Measurements from ENCODE around the gene RNF157.
"Not testable (repeated sequence)": the region's sequence is repeated elsewhere in the genome, so short reads cannot be mapped to it uniquely, and the experiment has no call there.

The RNF157 gene

GRCh38 chr17:76254275-76254674 is 14.0 kb upstream of the RNF157 start:
- DNase-seq (ENCODE audit: low read depth), result no peak

- DNase-seq (ENCODE audit: low read depth), result no peak
Observed at GRCh38 chr17:76253841-76254240, 13.5 kb upstream of the RNF157 start.

GRCh38 chr17:76252967-76253766 is 12.9 kb upstream of the RNF157 start:
- not testable (repeated sequence) for DNase-seq (ENCODE audit: low read depth)

- no peak for DNase-seq (ENCODE audit: low read depth)
Observed at GRCh38 chr17:76252040-76252954, 12.0 kb upstream of the RNF157 start.

- no peak for DNase-seq (ENCODE audit: low read depth)
Observed at GRCh38 chr17:76251478-76252039, 11.3 kb upstream of the RNF157 start.

- DNase-seq (ENCODE audit: low read depth), result no peak
Observed at GRCh38 chr17:76250141-76250540, 9.8 kb upstream of the RNF157 start.

GRCh38 chr17:76248013-76248782 is 7.9 kb upstream of the RNF157 start:
- no peak for DNase-seq (ENCODE audit: low read depth)

GRCh38 chr17:76247304-76247703 is 7.0 kb upstream of the RNF157 start:
- DNase-seq (ENCODE audit: low read depth), result no peak

- no peak for DNase-seq (ENCODE audit: low read depth)
Observed at GRCh38 chr17:76246080-76247066, 6.1 kb upstream of the RNF157 start.

GRCh38 chr17:76244721-76245120 is 4.4 kb upstream of the RNF157 start:
- not testable (repeated sequence) for DNase-seq (ENCODE audit: low read depth)

GRCh38 chr17:76243826-76244679 is 3.8 kb upstream of the RNF157 start:
- no peak for DNase-seq (ENCODE audit: low read depth)

- no peak for DNase-seq (ENCODE audit: low read depth)
Observed at GRCh38 chr17:76241691-76242255, 1.5 kb upstream of the RNF157 start.

GRCh38 chr17:76241204-76241538 is 878 bp upstream of the RNF157 start:
- DNase-seq (ENCODE audit: low read depth), result no peak

- no peak for DNase-seq (ENCODE audit: low read depth)
Observed at GRCh38 chr17:76239538-76240274, 587 bp downstream of the RNF157 start.

GRCh38 chr17:76238847-76239537 is 1.3 kb downstream of the RNF157 start:
- DNase-seq (ENCODE audit: low read depth), result no peak

- no peak for DNase-seq (ENCODE audit: low read depth)
Observed at GRCh38 chr17:76237859-76238313, 2.4 kb downstream of the RNF157 start.

GRCh38 chr17:76236603-76237002 is 3.7 kb downstream of the RNF157 start:
- DNase-seq (ENCODE audit: low read depth), result no peak

- DNase-seq (ENCODE audit: low read depth), result no peak
Observed at GRCh38 chr17:76235883-76236282, 4.4 kb downstream of the RNF157 start.

Data from stimulated activated CD8-positive, alpha-beta memory T cell treated with anti-CD3 and anti-CD28 coated beads, Interleukin-4, amount 100 ng/mL, for 24 hours (primary cell).